GM12892 (cell line): ENCODE results near the gene HK2.

ENCODE experiments used
- POLR2A ChIP-seq: IDR thresholded peaks from 2 replicates; pipeline ENCODE4 v1.6.1; 2011; ENCODE audit warnings: low read depth, low read length, control low read depth
- TAF1 ChIP-seq: IDR thresholded peaks from 2 replicates; pipeline ENCODE4 v1.6.1; 2011; ENCODE audit warnings: low read depth, mild to moderate bottlenecking, control low read depth, low read length, borderline replicate concordance

GRCh38 chr2:74919827-74920226, 85.9 kb downstream of the HK2 start:
- TF ChIP-seq POLR2A, result no peak
- TF ChIP-seq TAF1, result no peak
